AG09319 (cell line): ENCODE measurements around the gene SMIM38.

Source experiments
- DNase-seq: peaks from one replicate; pipeline ENCODE4 v3.0.0-alpha.2; 2010; ENCODE audit warnings: low read depth; ENCODE audit errors: extremely low read depth
- TF ChIP-seq, protein P1 (sequence below): IDR thresholded peaks from 2 replicates; pipeline ENCODE4 v1.5.1; 2011; ENCODE audit warnings: low read depth, mild to moderate bottlenecking, inconsistent platforms, low read length, moderate library complexity

The SMIM38 gene

DNA sequence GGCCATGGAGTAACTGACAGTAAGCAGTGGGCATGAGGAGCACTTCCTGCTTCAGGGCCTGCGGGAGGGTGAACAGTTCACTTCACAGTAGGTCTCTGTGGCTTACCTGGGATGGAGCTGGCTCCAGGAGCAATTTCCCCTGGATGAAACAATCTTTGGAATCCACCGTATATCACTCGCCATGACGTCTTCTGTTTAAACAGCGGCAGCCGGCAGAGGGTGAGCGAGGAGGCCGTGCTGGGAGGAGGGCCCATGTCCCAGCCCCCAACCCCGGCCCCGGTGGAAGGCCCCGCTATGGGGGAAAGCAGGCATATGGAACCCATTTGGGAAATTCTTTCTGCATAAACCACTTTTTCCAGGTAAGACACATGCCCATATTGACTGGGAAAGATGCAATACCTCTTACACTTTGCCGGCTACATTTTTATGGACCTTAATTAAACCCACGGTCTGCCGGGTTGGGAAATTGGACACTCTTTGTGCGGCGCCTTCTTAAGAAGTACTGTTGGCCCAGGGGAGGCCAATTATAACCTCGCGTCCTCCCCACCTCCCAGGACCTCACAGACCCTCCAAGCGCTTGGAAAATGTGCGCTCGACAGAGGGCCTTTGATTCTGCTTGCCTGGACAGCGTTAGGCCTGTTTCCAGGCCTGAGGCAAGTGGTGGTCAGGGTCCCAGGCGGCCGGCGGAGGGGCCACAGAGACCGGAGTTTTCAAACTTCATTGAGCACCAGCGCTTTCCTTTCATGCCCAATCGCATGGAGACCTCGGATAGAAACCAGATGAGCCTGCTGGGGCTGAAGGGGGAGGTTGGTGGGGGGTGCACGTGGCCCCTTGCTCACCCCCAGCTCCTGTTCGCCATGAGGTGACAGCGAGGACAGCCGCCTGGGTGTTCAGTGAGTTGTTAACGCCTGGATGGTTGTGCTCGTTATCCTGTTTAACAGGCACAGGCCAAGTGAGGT is 40.4 kb downstream of the SMIM38 start:
- no peak for DNase-seq
- TF ChIP-seq, protein P1, sequence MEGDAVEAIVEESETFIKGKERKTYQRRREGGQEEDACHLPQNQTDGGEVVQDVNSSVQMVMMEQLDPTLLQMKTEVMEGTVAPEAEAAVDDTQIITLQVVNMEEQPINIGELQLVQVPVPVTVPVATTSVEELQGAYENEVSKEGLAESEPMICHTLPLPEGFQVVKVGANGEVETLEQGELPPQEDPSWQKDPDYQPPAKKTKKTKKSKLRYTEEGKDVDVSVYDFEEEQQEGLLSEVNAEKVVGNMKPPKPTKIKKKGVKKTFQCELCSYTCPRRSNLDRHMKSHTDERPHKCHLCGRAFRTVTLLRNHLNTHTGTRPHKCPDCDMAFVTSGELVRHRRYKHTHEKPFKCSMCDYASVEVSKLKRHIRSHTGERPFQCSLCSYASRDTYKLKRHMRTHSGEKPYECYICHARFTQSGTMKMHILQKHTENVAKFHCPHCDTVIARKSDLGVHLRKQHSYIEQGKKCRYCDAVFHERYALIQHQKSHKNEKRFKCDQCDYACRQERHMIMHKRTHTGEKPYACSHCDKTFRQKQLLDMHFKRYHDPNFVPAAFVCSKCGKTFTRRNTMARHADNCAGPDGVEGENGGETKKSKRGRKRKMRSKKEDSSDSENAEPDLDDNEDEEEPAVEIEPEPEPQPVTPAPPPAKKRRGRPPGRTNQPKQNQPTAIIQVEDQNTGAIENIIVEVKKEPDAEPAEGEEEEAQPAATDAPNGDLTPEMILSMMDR, result no peak

DNA sequence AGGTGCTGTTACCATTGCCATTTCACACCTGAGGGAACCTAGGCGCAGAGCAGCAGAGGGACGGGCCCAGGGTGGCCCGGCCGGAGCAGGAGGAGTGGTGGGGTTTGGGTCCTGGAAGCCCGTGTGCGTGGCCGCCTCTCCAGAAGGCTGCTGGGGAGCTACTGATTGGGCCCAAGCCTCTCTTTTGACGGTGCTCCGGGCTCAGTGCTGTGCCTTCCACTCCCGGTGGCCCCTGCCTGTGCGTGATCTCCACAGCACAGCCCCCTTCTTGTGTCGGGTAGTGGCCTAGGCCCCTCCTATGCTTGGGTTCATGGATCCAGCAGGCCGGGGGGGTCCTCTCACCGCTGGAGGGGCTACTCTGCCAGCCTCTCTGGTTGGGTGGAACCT is 41.0 kb downstream of the SMIM38 start:
- TF ChIP-seq, protein P1, result no peak
- DNase-seq, result no peak

DNA sequence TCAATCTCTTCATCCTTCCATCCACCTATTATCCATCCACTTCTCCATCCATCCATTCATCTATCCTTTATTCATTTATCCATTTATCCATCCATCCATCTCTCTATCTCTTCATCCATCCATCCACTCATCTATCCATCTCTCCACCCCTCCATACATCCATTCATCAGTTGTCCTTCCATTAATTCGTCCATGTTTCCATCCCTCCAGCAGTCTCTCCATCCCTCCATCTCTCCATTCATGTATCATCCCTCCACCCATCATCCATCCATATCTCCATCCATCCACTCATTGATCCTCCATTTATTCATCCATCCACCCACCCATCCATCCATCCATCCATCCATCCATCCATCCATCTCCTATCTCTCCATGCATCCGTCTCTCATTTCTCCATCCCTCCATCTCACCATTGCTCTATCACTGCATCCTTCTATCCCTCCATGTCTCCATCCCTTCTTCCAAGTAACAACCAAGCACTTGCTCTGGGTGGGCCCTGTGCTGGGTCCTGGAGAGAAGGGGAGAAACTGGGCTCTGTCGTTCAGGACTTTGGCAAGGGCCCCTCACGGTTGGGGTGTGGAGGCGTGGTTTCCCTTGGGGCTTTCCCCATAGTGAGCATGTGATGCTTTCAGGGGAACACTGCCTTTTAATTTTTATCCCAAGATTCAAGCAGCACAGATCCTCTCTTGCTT is 43.3 kb downstream of the SMIM38 start:
- TF ChIP-seq, protein P1, result no peak
- DNase-seq, result no peak

DNA sequence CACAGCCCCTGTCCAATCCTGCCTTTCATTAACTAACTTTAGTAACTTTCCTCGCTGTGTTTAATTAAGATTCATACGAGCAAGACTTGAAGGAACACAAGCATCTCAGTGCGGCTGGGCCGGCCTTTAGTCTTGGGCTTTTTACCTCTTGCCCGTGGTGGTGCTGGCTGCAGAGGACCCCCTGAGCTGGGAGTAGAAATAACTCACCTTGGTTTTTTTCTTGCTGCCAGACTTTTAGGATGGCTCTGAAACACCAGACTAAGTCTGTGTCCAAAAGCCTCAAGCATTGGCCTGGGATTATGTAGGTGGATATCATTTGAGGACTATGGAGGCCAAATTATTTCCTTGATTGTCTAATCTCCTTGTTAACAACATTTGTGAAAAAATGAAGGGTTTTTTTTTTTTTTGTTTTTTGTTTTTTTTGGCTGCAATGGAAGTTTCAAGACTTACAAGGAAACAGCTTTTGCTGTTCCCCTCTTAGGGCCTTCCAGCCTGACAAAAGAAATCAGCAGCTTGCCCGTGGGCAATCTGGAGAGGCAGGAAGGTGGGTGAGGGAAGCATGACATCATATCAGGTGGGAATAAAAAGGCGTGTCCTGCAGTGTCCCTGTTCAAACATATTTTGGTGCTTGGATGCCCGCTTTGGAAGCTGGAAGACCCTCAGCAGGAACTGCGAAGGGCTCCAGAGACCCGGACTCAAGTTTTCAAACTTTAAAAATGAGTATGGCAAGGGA is 44.0 kb downstream of the SMIM38 start:
- TF ChIP-seq, protein P1, result no peak
- DNase-seq, result no peak

DNA sequence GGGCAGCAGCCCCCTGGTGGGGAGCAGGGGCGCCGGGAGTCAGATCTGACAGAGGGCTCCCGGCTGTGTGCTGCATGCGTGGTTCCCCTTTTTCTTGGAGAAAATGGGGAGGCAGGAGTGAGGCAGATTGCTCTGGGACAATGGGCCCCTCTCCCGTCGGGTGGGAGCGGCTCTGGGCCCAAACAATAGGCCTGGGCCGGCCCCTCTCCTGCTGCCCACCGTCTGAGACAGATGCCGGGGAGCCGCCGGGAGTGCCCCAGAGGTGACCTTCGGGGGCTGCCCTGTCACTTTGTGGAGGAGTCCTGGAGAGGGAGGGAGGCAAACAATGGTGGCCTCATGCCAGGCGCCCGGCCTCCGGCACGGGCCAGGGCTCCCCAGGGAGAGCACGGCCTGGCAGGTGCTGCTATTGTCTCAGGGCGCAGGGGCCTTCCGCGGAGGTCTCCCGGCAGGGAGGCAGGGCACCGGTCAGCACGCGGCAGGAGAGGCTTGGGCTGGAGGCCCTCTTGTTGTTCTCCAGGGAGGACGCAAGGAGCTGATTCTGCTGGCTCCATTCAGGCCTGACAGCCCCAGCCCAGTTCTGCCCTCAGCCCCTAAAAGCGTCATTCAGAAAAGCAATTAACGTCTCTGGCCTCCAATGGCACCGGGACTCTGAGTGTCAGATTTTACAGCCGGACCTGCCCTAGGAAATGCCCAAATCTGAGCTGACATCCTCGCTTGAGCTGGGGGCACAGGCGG is 44.8 kb downstream of the SMIM38 start:
- TF ChIP-seq, protein P1, result no peak
- no peak for DNase-seq

DNA sequence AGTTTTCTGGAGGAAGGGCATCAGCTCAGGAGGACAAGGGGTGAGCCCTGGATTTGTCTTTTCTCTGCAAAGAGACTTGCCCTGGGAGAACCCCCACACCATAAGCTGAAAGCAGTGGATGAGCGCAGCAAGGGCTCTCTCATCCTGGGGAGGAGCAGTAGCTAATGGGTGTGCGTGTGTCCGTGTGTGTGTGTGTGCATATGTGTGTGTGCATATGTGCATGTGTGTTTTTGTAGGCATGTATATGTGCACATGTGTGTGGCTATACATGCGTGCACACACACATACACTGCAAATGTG is 45.3 kb downstream of the SMIM38 start:
- no peak for DNase-seq

More for the DNA sequence above, 45.3 kb downstream of the SMIM38 start:
- TF ChIP-seq, protein P1, result no peak
